ENCODE results near the gene HSD17B4. TPM values are rescaled to one million over a fixed set of nuclear protein-coding genes. Genes with fewer than 3 reads are reported as not detected.

The HSD17B4 gene
- total RNA-seq, 1 donor from 2014 or later, result 664 TPM

GRCh38 chr5:119583684-119584083 is 131.4 kb downstream of the HSD17B4 start:
- ATAC-seq (no peak), DNase-seq (ENCODE audit: low spot score) (no peak)

Other genes with a start within 250 kb of the HSD17B4 start
- 2.4 TPM for gene TNFAIP8, start 96.5 kb upstream of the HSD17B4 start, total RNA-seq
- gene FAM170A, start 177.1 kb downstream of the HSD17B4 start, total RNA-seq, result not detected

Measured in left lobe of liver (tissue), 2 donors.